Endometrial microvascular endothelial cells (primary cell): ENCODE data around the gene TTBK1. TPM values are rescaled to one million over a fixed set of nuclear protein-coding genes. Genes with fewer than 3 reads are reported as not detected.
"Not testable (repeated sequence)": the region's sequence is repeated elsewhere in the genome, so short reads cannot be mapped to it uniquely, and the experiment has no call there.

Experiments
- in situ Hi-C: cut with HindIII; loops from 2 replicates; pipeline ENCODE4 v1.10.0; 2017; ENCODE audit warnings: low sequenced_read_pairs, low pct_unique_long_range_greater_than_20kb; ENCODE audit errors: inconsistent ontology term
- total RNA-seq: library from RNA; depleted of rRNA; stranded (reverse); fragments of >200 nt; gene quantifications from one replicate; pipeline ENCODE4 v1.2.3, GENCODE V29; 2015; ENCODE audit errors: inconsistent ontology term

The TTBK1 gene
- total RNA-seq, 1 donor from 2014 or later: not detected

DNA sequence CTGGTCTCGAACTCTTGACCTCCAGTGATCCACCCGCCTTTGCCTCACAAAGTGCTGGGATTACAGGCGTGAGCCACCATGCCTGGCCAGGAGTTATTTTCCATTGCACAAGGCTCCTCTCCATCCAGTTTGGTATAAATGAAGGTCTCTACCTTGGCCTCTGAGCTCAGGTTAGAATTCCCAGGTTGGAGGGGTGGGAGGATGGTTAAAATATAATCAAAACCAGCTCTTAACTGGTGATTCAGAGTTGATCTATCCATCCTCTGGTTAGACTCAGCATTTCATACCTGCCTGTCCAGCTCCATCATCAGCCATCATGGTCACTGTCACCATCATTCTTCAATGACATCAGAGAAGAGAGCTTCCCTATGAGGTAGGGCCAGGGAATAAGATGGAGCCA lies 52.2 kb downstream of the TTBK1 start:
- in situ Hi-C loops: no loop called here

DNA sequence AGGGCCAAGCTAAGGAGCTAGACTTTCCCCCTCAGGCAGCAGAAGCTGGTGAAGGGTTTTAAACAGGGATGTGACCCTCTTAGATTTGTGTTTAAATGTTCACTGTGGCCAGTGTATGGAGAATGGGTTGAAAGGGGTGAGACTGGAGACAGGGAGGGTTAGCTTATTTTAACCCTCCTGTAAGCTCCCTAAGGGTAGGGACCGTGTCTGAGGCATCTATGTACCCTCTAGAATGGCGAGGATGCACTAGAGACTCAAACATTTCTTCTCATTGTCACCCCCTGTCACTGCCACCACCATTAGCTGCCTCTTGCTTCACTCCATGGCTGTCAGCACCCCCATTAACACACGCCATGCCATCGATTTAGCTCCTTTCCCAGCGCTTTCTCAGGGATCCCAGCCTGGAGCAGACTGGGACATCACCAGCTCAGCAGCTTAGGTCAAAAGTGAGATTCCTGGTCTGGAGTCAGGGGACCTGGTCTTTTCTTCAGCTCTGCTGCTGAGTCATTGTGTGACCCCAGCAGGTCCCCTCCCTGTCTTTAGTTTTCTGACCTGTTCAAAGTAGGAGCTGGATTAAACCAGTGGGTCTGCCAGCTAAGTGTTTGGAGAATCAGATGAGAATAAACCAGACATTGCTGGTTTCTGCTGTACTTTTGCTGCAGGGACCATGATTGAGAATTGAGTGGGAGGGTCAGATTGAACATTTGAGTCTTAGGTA lies 53.7 kb downstream of the TTBK1 start:
- in situ Hi-C loops: no loop called here

DNA sequence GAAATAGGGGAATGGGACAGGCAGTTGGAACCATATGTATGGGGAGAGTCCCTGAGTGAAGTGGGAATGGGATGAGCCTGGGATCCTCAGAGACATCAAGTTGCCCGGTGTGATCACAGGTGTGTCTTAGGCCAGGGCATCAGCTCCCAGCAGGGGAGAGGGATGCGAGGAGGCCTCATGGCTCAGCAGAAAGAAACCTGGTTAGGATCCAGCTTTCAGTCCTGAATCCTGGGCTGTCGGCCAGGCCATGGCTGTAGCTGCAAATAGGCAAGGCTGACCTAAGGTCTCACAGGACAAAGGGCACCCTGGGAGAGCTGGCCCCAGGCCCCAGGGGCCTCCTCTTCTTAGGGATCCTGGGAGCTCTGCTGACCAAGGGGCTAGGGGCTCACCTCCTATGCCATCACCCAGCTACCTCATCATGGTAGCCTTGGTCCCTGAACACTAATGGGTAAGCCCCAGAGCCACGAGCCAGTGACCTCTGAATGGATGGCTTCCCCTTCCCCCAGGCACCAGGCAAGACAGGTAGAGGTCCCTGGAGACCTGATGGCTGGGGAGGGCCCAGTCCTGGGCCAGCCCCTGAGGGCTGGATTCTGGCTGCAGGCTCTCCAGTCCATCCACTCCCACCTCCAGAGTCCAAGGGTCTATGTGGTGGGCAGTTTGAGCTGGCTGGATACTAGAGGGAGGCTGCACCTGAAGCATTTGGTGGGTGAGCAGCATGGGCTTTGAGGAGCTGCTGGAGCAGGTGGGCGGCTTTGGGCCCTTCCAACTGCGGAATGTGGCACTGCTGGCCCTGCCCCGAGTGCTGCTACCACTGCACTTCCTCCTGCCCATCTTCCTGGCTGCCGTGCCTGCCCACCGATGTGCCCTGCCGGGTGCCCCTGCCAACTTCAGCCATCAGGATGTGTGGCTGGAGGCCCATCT lies 54.6 kb downstream of the TTBK1 start, which contains the start of gene SLC22A7:
TSS of gene SLC22A7 (plus strand) at position 617 of the 921 bp plus-strand sequence. CDS start at position 716, 99 bp downstream.
- in situ Hi-C loops: no loop called here

DNA sequence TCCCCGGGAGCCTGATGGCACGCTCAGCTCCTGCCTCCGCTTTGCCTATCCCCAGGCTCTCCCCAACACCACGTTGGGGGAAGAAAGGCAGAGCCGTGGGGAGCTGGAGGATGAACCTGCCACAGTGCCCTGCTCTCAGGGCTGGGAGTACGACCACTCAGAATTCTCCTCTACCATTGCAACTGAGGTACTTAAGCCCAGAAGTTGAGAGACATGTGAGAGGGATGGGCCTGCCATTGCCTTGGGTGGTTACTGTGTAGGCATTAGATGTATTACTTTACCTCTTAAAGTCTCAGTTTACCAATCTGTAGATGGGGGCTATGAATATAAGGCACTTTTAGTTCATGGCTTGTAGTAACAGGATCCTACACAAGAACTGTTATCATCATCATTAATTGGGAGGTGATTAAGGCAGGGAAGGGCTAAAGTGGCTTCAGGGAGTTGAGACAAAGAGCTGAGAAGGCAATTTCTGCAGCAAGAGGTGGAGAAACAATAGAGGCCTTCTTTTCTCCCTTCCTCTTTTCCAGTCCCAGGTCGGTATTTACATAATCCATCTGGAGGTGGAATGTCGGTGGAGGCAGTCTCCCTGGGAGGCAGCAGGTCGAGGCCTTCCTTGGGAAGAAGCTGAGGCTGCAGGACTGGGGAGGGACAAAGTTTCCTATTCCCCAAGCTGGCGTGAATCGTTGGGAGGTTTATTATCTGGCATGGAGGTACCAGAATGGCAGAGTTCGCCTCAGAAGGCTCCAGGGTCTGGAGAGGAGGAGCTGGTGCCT lies 55.5 kb downstream of the TTBK1 start:
- in situ Hi-C loops: no loop called here

DNA sequence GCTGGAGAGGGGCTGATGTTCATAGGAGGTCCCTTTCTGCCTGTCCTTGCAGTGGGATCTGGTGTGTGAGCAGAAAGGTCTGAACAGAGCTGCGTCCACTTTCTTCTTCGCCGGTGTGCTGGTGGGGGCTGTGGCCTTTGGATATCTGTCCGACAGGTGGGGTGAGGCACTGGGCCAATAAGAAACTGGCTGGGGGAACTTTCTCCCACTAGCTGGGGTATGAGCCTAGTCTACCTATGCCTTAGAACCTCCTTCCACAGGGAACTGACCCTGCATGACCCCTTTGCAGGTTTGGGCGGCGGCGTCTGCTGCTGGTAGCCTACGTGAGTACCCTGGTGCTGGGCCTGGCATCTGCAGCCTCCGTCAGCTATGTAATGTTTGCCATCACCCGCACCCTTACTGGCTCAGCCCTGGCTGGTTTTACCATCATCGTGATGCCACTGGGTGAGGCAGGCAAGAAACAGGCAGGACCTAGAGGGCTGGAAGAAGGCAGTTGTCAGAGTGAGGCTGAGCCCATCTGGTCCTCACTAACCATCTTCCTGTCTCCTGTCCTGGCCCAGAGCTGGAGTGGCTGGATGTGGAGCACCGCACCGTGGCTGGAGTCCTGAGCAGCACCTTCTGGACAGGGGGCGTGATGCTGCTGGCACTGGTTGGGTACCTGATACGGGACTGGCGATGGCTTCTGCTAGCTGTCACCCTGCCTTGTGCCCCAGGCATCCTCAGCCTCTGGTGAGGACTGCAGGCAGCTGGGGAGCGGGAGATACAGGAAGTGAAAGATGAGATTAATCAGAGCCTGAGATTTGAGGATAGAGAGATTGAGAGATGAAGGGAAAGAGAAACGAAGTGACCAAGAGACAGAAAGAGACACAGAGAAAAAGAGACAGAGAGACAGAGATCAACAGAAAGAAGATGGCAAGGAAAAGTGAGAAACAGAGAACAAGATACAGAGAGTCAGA lies 56.3 kb downstream of the TTBK1 start:
- in situ Hi-C loops: no loop called here

DNA sequence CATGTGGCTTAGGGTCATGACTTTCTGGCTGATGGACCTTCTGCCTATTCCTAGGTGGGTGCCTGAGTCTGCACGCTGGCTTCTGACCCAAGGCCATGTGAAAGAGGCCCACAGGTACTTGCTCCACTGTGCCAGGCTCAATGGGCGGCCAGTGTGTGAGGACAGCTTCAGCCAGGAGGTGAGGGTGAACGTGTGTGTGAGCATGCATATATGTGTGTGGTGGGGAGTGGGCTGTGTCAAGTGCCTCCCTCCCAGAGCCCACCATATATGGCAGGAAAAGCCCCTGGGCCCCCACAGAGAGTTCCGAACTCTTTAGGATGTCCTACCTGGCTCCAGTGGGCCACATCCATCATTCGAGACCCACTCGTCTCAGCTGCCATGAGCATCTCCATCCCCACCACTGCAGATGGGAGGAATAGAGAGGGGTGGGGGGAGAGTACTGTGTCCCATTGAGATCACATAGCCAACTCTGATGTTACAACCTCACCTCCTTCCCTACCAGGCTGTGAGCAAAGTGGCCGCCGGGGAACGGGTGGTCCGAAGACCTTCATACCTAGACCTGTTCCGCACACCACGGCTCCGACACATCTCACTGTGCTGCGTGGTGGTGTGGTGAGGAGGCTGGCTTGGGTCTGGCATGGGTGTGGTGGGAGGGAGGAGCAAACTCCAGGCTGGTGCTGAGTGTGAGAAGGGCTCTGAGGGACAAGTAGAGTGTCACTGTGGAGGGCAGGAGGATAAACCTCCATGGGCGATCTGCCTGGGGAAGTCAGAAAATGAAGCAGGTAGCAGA lies 58.0 kb downstream of the TTBK1 start:
- in situ Hi-C loops: no loop called here

DNA sequence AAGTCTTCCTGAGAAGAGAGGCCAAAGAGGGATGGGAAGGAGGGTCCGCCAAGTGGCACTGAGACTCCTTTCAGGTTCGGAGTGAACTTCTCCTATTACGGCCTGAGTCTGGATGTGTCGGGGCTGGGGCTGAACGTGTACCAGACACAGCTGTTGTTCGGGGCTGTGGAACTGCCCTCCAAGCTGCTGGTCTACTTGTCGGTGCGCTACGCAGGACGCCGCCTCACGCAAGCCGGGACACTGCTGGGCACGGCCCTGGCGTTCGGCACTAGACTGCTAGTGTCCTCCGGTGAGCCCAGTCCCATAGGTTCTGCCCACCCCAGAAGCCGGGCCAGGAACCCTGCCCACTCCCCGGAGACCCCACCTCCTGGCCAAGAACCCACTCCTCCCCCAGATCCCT lies 58.8 kb downstream of the TTBK1 start:
- in situ Hi-C loops: no loop called here

DNA sequence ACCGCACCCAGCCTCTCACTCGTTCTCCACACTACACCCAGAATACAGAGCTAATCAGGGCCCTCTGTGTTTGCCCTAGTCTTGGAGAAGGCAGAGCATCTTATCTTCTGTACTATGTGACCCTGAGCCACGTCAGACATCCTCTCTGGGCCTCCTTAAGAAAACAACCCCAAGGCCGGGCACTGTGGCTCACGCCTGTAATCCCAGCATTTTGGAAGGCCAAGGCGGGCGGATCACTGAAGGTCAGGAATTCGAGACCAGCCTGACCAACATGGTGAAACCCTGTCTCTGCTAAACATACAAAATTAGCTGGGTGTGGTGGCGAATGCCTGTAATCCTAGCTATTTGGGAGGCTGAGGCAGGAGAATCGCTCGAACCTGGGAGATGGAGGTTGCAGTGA lies 59.7 kb downstream of the TTBK1 start:
- in situ Hi-C loops: not testable (repeated sequence)

DNA sequence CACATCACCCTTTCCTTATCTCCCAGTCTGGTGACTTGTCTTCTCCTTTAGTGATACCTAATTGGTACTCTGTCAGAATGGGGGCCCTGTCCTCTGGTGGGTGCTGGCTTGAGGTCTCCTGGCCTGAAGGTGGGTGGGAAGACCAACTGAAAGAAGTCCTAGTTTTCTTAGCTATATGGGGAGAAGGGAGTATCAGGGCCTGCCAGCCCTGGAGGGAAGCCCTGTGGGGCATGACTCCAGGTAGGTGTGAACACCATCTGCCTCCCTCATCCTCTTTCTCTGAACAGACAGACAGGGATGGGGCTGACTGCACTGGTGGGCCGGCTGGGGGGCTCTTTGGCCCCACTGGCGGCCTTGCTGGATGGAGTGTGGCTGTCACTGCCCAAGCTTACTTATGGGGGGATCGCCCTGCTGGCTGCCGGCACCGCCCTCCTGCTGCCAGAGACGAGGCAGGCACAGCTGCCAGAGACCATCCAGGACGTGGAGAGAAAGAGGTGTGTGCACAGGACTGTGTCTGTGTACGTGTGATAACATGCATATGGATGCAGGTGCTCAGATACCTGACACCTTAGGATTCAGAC lies 60.6 kb downstream of the TTBK1 start:
- in situ Hi-C loops: no loop called here

DNA sequence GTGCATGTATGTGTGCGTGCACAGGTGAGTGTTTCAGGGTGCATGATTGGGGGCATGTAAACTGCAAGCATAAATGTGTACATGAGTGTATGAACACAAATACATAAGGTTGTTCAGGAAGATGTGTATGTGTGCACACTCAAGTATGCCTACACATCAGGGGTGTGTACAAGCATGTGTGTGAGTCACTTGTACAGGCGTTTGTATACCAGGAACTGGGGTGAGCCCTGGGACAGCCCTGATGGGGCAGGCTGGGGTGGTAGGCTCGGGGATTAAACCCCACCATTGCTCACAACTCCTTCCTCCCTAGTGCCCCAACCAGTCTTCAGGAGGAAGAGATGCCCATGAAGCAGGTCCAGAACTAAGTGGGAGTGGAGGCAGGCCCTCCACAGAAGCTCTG lies 61.1 kb downstream of the TTBK1 start:
- in situ Hi-C loops: no loop called here

DNA sequence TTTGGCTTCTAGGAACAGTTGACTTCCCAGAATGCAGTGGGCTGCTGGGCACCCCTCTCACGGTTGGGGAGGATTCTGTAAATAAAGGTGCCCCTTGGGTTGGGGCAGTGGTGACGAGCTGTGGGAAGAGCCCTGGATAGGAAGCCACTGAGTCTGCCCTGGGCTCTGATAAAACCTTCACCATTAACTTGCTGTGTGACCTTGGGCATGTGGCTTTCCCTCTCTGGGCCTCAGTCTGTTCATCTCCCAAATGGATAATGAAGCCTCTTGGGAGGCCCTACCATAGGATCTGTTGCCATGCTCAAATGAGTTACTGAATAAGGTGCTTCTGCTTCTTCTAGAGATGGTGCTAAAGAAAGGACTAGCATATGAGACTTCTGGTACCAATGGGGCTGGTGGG lies 61.6 kb downstream of the TTBK1 start:
- in situ Hi-C loops: no loop called here

DNA sequence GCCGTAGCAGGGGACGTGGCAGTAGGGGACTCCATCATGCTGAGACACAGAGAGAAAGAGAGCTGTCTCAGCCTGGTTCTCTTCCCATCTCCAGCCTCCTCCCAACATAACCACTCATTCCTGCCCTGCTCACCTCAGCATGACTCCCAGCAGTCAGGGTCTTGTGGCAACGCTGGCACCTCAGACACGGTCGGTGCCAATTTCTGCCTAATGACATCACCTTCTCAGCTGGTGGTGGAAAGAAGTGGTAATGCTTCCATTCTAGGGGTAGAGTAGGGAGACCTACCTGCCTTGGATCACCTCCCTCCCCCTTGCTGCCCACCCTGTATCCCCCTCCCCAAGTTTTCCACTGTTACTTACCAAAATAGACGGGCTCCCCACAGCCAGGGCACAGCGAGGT lies 62.8 kb downstream of the TTBK1 start:
- in situ Hi-C loops: no loop called here

DNA sequence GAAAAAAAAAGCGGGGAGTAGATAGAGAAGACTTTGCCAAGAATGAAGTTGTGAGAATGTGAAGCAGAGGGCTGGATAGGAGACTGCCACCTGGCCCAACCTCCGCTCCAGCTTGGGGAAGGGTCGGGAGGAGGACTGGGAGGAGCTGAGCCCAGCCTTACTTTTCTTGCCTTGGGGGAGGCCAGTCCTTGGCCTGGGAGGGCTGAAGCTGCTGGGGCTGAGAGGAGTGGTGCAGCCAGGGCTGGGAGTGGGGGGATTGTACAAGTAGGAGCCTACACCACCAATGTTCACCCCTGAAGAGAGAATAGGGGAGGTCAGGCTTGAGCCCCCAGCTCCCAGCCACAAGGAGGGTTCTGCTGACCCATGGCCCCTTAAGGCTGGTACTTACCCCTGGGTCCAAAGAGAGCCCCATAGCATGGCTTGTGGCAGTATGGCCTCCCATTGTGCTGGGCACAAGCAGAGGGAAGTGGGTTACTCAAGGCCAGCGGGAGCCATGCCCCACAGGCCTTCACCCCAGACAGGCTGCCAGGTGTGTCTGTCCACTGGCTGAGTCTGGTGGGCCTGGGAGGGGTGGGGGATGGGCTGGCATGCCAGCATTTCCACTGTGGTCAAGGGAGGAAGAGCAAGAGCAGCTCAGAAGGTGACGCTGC lies 64.3 kb downstream of the TTBK1 start:
- in situ Hi-C loops: no loop called here

DNA sequence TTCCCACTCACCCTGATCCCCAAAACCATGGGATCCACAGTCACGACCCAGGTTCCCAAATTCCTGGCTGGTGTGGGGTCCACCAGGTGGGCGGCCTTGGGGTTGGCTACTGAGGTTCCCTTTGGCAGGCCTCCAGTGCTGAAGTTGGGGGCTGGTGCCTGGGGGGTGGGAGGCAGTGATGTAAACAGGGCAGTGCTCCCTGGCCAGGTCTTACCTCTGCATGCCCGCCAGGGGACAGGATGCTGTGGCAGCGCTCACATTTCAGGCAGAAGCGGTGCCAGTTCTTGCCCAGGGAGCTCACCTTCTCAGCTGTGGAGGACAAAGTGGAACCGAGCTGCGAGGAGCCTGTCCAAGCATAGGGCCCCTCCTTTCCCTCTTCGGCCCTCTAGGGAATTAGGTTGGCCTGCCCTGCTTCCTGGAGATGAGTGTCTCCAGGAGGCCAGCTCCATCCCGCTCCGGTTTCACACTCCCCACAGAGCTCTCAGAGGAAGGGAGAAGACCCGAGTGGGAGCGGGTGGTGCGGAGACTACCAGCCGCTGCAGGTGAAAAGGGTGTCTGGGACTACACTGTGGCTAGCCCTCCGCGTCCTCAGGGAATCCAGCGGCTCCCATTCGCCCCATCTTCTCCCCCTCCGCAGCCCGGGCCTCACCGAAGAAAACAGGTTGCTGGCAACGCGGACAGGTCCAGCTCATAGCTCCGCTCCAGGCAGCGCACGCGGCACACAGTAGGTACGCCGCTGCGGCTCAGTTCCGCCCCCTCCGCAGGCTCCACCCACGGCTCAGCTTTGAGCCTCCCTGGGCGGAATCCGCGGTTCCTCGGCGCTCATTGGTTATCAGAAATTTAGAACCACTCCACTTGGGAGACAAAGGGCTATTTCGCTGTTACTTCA lies 65.1 kb downstream of the TTBK1 start, which contains the start of gene CRIP3:
TSS of gene CRIP3 (minus strand) at position 726 of the 889 bp plus-strand sequence. CDS start at position 692, 34 bp downstream.
- in situ Hi-C loops: no loop called here

DNA sequence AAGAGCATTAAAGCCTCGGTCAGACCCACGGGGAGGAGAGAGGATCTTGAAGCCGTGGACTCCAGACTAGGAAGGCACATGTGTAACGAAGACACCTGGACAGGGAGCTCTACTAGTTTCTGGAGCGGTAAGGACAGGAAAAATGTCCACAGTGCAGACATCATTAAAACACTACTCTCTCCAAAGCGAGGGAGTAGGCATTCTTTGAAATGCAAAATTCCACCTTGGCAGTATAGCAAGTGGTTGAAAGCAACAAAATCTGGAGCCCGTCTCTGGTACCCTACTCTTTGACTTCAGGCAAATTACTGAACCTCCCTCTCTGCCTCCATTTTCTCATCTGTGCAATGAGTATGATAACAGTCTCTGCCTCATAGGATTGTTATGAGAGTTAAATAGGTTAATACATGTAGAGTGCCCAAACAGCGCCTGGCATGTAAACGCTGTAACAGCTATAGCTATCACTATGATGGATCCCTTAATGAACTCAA lies 65.8 kb downstream of the TTBK1 start:
- in situ Hi-C loops: no loop called here

DNA sequence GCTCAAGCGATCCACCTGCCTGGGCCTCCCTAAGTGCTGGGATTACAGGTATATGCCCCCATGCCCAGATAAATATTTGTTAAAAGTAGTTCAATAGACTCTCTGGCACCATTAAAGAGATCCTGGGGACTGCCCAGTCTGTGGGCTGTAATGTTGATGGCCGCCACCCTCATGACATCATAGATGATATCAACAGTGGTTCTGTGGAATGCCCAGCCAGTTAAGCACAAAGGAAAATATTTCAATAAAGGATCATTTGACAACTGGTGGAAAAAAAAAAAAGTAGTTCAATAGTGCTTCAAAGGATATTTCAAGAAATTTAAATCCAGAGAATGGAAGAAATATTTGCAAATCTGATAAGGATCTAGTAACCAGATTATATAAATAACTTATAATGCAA lies 66.9 kb downstream of the TTBK1 start:
- in situ Hi-C loops: no loop called here
